ENCODE data around the gene ASCC3.
A peak's percentile ranks its signal among the peaks of the same experiment; 100 is the strongest.

ASCC3 gene

GRCh38 chr6:100575921-100576320 lies 305.2 kb downstream of the ASCC3 start:
- H3K27ac ChIP-seq = no peak overlapping the region
- ChIA-PET POLR2A (ENCODE audit: low non-redundant PET) (no interaction called here), CTCF (no interaction called here)
- TF ChIP-seq, protein P1, sequence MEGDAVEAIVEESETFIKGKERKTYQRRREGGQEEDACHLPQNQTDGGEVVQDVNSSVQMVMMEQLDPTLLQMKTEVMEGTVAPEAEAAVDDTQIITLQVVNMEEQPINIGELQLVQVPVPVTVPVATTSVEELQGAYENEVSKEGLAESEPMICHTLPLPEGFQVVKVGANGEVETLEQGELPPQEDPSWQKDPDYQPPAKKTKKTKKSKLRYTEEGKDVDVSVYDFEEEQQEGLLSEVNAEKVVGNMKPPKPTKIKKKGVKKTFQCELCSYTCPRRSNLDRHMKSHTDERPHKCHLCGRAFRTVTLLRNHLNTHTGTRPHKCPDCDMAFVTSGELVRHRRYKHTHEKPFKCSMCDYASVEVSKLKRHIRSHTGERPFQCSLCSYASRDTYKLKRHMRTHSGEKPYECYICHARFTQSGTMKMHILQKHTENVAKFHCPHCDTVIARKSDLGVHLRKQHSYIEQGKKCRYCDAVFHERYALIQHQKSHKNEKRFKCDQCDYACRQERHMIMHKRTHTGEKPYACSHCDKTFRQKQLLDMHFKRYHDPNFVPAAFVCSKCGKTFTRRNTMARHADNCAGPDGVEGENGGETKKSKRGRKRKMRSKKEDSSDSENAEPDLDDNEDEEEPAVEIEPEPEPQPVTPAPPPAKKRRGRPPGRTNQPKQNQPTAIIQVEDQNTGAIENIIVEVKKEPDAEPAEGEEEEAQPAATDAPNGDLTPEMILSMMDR (conservative IDR thresholded peaks at IDR 0.05; ENCODE audit: low read depth) = no peak
- no peak for DNase-seq (ENCODE audit: low spot score)

DNA sequence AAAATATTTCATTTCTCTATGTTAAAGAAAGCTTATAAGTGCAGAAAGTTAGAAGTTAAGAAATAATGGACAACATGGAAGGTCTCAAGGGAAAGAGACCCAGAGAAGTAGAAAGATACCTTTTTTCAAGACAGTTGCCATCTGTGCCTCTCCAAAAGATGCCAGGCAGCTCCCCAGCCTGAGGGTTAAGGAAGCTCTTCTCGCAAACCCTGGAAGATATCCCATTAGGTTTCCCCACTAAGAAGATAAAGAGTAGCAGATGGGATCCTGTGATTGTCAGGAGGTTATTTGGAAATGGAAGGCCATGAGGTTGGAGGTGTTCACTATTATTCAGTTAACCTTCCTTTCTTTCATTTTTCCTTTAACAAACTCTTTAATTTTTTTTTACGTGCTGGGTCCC lies 306.3 kb downstream of the ASCC3 start:
- ChIA-PET POLR2A (ENCODE audit: low non-redundant PET) (no interaction called here), CTCF (no interaction called here)
- H3K27ac ChIP-seq = no peak overlapping the region
- DNase-seq (ENCODE audit: low spot score) = no peak
- TF ChIP-seq, protein P1 (conservative IDR thresholded peaks at IDR 0.05; ENCODE audit: low read depth) = no peak

DNA sequence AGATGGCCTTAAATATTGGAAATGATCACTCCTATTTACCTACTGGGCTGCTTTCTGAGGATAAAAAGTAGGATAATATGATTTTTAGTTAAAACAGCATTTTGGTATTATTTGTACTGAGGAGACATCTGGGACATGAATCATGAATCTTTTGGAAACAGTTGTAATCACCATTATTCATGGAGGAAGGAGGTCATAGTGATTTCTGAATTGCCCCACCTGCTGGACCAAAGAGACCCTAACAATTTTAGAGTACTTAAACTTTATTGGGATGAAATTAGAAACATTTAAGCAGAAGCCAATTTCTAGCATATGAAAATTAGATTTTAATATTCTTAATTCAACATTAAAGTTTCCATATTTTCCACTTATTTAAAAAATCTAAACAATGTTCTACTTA lies 308.0 kb downstream of the ASCC3 start:
- TF ChIP-seq, protein P1 (conservative IDR thresholded peaks at IDR 0.05; ENCODE audit: low read depth) = peak; percentile 22; the same call in 1 of the 2 replicates
- DNase-seq (ENCODE audit: low spot score) = peak; percentile 32
- CTCF ChIA-PET = no interaction called here

DNA sequence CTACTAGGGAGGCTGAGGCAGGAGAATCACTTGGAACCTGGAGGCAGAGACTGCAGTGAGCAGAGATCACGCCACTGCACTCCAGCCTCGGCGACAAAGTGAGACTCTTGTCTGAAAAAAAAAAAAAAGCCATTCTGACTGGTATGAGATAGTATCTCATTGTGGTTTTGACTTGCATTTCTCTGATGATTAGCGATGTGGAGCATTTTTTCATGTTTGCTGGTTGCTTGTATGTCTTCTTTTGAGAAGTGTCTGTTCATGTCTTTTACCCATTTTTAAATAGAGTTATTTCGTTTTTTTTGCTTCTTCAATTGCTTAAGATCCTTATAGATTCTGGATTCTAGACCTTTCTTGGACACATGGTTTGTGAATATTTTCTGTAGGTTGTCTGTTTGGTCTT lies 312.9 kb downstream of the ASCC3 start:
- DNase-seq (ENCODE audit: low spot score) = no peak
- ChIA-PET POLR2A (ENCODE audit: low non-redundant PET) (no interaction called here), CTCF (no interaction called here)
- TF ChIP-seq, protein P1 (conservative IDR thresholded peaks at IDR 0.05; ENCODE audit: low read depth) = no peak
- no peak overlapping the region for H3K27ac ChIP-seq

More for the DNA sequence above, 308.0 kb downstream of the ASCC3 start:
- POLR2A ChIA-PET (ENCODE audit: low non-redundant PET) = no interaction called here
- H3K27ac ChIP-seq = no peak overlapping the region

GRCh38 chr6:100566563-100566962 lies 314.6 kb downstream of the ASCC3 start:
- POLR2A ChIA-PET (ENCODE audit: low non-redundant PET) = no interaction called here
- CTCF ChIA-PET = no interaction called here

GRCh38 chr6:100565439-100566104 lies 315.6 kb downstream of the ASCC3 start:
- no peak for DNase-seq (ENCODE audit: low spot score)
- ChIA-PET CTCF (no interaction called here), POLR2A (ENCODE audit: low non-redundant PET) (no interaction called here)
- TF ChIP-seq, protein P1 (conservative IDR thresholded peaks at IDR 0.05; ENCODE audit: low read depth) = no peak
- H3K27ac ChIP-seq = no peak overlapping the region

More at GRCh38 chr6:100566563-100566962, 314.6 kb downstream of the ASCC3 start:
- TF ChIP-seq, protein P1 (conservative IDR thresholded peaks at IDR 0.05; ENCODE audit: low read depth) = no peak
- no peak for DNase-seq (ENCODE audit: low spot score)
- no peak overlapping the region for H3K27ac ChIP-seq
